Measurements from ENCODE around the gene SUGCT.
"Not testable (repeated sequence)": the region's sequence is repeated elsewhere in the genome, so short reads cannot be mapped to it uniquely, and the experiment has no call there.

SUGCT gene

DNA sequence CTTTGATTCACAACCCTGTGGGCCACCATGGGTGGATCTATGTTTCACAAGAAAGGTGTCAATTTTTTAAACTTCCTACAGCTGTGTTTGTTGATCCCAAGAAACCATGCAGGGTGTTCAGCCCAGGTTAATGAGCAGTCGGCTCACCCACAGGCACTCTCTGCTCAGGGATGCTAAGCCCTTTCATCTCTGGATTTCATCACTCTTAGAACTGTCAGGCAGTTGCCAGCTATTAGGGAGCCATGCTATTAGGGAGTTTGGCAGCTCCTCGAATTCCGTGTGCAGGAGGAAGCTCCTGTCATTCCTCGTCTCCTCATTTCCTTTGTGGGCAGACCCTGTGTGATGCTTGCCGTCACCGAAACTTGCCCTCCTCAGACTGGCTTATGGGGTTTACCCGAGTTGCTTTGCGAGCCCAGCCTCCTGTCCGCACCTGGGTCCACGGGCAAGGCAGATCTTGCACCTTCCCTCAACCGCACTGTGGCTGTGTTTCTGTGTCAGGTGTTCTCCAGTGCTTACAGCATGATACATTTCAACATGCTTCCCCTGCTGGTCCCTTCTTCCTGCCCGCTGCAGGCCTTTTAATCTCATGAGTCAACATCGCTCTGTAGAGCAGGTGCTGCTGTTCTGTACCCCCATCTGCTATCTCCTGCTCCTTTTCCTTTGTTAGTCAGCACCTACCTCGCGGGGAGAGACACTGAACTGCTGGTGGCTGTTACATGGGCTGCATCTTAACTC lies 509.8 kb downstream of the SUGCT start:
- H3K36me3 ChIP-seq (replicated peaks): no peaks in the 10 kb centered on the region
- no peak for DNase-seq (ENCODE audit: low spot score in 2 of 2)
- H3K4me3 ChIP-seq: no peak overlapping the region
- no peaks in the 10 kb centered on the region for H3K4me1 ChIP-seq
- H3K9me3 ChIP-seq: no peaks in the 10 kb centered on the region
- no peaks in the 10 kb centered on the region for H3K27me3 ChIP-seq (ENCODE audit: low read depth)
- in situ Hi-C loops (cut with MboI; ENCODE audit: low sequenced_read_pairs): no loop called here

DNA sequence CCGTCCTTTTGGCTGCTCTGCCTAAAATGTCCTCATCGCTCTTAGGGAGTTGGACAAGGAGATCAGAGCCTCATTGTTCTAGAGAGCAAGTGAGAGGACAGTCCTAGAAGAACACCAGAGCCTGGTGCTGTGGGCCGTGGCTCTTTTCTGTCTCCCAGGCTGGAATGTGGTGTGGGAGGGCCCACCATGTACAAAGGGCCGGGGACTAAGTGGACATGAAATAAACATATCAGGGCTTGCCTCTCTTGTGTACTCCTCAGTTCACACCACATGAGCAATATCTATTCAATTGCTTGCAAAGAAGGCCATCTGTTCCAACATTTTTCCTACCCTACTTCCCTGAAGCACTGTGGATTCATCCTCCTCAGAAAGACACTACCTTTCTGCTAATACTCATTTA lies 510.4 kb downstream of the SUGCT start:
- no peaks in the 10 kb centered on the region for H3K9me3 ChIP-seq
- in situ Hi-C loops (cut with MboI; ENCODE audit: low sequenced_read_pairs): no loop called here
- no peaks in the 10 kb centered on the region for H3K36me3 ChIP-seq (replicated peaks)
- no peak for DNase-seq (ENCODE audit: low spot score in 2 of 2)
- H3K27me3 ChIP-seq (ENCODE audit: low read depth): no peaks in the 10 kb centered on the region
- no peak overlapping the region for H3K4me3 ChIP-seq
- no peaks in the 10 kb centered on the region for H3K4me1 ChIP-seq

DNA sequence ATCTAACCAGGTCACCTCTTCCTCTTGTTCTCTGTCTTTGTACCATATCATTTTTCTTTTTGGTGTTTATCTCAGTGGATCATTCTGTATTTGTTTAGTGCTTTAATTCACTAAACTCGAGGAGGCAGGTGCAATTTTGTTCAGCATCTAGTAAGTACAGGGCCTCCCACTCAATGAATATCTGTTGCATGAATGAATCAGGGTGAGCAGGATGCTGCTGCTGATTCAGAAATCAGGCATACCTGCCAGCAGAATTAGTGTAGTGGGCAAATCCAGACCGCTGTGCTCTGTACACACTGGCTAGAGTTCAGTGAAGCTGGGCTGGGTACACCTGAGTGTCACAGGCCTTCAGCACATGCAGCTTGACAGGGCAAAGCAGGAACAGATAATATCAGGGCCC lies 511.9 kb downstream of the SUGCT start:
- H3K4me1 ChIP-seq: no peaks in the 10 kb centered on the region
- H3K4me3 ChIP-seq: no peak overlapping the region
- H3K27me3 ChIP-seq (ENCODE audit: low read depth): no peaks in the 10 kb centered on the region
- DNase-seq (ENCODE audit: low spot score in 2 of 2): no peak
- in situ Hi-C loops (cut with MboI; ENCODE audit: low sequenced_read_pairs): no loop called here
- H3K9me3 ChIP-seq: no peaks in the 10 kb centered on the region
- H3K36me3 ChIP-seq (replicated peaks): no peaks in the 10 kb centered on the region

DNA sequence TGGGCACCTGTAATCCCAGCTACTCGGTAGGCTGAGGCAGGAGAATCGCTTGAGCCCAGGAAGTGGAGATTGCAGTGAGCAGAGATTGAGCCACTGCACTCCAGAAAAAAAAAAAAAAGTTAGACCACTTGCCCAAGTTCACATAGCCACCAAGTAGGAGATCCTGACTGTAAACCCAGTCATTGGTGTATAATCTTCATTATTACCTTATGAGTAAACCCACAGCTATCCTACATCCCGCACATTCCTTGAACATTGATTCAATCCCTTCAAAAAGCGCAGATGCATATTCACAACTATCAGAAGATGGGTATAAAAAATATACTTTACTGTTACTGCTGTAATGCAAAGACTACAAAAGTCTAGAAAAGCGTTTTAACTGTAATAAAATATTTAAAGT lies 512.9 kb downstream of the SUGCT start:
- Histone ChIP-seq H3K36me3 (replicated peaks) (no peaks in the 10 kb centered on the region), H3K4me3 (no peak overlapping the region), H3K27me3 (ENCODE audit: low read depth) (no peaks in the 10 kb centered on the region), H3K4me1 (no peaks in the 10 kb centered on the region), H3K9me3 (no peaks in the 10 kb centered on the region)
- no peak for DNase-seq (ENCODE audit: low spot score in 2 of 2)
- in situ Hi-C loops (cut with MboI; ENCODE audit: low sequenced_read_pairs): no loop called here

DNA sequence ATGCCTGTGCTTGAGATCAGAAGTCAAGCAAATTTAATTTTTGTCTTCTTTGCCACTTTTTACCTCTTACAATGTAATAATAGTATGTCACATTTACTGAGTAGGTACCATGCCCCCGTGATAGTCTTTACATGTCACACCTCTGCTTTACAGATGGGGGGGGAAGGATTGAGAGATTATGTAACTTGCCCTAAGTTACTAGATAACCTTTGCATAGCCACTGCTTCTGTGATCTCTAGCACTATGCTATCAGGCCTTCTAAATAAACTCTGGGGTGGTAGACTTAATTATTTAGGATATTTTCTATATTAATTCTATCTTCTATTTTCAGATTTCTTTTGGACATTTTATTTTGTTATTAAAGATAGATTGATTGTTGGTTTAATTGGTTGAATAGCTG lies 514.4 kb downstream of the SUGCT start:
- H3K36me3 ChIP-seq (replicated peaks): no peaks in the 10 kb centered on the region
- DNase-seq (ENCODE audit: low spot score in 2 of 2): no peak
- H3K4me3 ChIP-seq: no peak overlapping the region
- in situ Hi-C loops (cut with MboI; ENCODE audit: low sequenced_read_pairs): no loop called here
- H3K9me3 ChIP-seq: no peaks in the 10 kb centered on the region
- no peaks in the 10 kb centered on the region for H3K27me3 ChIP-seq (ENCODE audit: low read depth)
- no peaks in the 10 kb centered on the region for H3K4me1 ChIP-seq

DNA sequence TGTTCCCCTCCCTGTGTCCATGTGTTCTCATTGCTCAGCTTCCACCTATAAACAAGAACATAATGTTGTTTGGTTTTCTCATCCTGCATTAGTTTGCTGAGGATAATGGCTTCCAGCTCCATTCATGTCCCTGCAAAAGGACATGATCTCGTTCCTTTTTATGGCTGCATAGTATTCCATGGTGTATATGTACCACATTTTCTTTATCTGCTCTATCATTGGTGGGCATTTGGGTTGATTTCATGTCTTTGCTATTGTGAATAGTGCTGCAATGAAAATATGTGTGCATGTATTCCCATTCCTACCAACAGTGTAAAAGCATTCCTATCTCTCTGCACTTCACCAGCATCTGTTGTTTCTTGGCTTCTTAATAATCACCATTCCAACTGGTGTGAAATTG lies 516.1 kb downstream of the SUGCT start:
- H3K4me1 ChIP-seq; in situ Hi-C loops (cut with MboI; ENCODE audit: low sequenced_read_pairs); H3K4me3 ChIP-seq; H3K36me3 ChIP-seq (replicated peaks); H3K27me3 ChIP-seq (ENCODE audit: low read depth); DNase-seq (ENCODE audit: low spot score in 2 of 2); H3K9me3 ChIP-seq: not testable (repeated sequence)

DNA sequence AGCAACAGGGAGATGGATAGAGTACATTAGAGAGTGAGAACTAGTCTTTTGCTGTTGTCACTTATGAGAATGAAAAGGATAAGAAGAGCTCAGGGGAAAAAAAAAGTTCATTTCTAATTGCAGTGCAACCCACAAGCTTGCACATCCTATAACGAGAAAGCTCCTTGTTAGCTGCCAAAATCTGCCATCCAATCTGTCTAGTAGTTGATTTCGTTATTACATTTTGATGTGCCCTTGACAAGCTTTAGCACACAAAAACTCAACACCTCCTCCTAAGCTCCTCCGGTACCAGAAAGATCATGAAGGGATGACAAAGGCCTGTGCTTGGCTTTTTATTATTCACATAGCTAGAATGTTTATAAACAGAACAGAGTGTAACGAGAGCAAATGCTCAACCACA lies 519.4 kb downstream of the SUGCT start:
- H3K4me1 ChIP-seq: no peaks in the 10 kb centered on the region
- H3K36me3 ChIP-seq (replicated peaks): no peaks in the 10 kb centered on the region
- no peak for DNase-seq (ENCODE audit: low spot score in 2 of 2)
- no peaks in the 10 kb centered on the region for H3K9me3 ChIP-seq
- in situ Hi-C loops (cut with MboI; ENCODE audit: low sequenced_read_pairs): no loop called here
- H3K27me3 ChIP-seq (ENCODE audit: low read depth): no peaks in the 10 kb centered on the region
- H3K4me3 ChIP-seq: no peak overlapping the region

DNA sequence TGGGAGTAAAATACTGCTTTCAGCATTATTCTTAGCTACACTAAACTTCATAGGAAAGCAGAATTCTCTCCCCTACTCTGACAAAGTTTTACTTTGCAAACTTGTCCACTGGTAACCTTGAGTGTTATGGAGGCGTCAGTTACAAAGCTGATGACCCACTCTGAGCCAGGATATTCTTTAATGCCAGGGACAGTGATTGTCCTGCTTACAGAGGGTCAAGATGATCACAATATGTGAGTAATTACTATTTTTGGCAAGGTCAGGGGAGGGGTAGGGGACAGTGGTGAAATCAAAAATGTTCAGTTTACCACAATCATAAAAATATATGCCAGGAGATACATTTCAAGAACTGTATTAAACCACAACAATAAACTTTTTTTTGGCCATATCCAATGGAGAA lies 520.6 kb downstream of the SUGCT start:
- in situ Hi-C loops (cut with MboI; ENCODE audit: low sequenced_read_pairs): no loop called here
- H3K36me3 ChIP-seq (replicated peaks): no peaks in the 10 kb centered on the region
- no peak overlapping the region for H3K4me3 ChIP-seq

DNA sequence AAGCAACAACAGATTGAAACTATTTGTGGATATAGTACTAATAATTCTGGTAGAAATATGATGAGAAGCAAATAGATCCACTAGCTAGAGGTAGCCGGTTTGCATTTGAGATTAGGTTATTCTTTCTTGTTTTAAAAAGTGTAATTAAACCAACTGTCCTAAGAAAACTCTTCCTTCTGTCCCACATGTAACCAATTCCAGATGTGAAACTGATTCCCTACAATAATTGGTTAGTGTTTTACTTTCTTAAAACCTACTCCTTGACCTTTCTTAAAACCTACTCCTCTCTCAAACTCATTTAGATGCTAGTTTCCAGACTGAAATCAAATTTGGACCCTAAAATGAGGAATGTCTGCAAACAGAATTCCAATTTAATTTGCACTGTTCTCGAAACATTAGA lies 521.5 kb downstream of the SUGCT start:
- no peak for DNase-seq (ENCODE audit: low spot score in 2 of 2)
- H3K4me1 ChIP-seq: no peaks in the 10 kb centered on the region
- no peak overlapping the region for H3K4me3 ChIP-seq
- in situ Hi-C loops (cut with MboI; ENCODE audit: low sequenced_read_pairs): no loop called here
- no peaks in the 10 kb centered on the region for H3K36me3 ChIP-seq (replicated peaks)
- H3K27me3 ChIP-seq (ENCODE audit: low read depth): no peaks in the 10 kb centered on the region
- H3K9me3 ChIP-seq: no peaks in the 10 kb centered on the region

More for the DNA sequence above, 520.6 kb downstream of the SUGCT start:
- Histone ChIP-seq H3K9me3 (no peaks in the 10 kb centered on the region), H3K27me3 (ENCODE audit: low read depth) (no peaks in the 10 kb centered on the region), H3K4me1 (no peaks in the 10 kb centered on the region)
- DNase-seq (ENCODE audit: low spot score in 2 of 2): no peak

DNA sequence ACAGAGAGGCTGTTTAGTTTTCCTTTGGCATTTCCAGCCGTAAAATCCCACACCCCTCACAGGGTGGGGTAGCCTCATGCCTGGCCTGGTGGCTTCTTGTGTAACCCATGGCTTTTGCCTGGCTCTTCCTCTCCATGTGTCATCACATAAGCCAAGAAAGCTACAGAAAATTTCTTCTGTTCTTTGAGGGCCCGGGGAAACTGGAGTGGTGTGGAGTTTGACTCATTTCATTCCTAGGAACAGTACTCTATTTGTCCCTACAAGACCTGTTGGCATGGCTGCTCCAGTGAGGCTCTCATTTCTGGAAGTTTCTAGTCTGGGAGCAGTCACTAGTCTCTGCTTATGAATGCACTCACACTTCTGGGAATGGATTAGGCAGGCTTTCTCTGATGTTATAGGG lies 523.9 kb downstream of the SUGCT start:
- H3K4me1 ChIP-seq: no peaks in the 10 kb centered on the region
- in situ Hi-C loops (cut with MboI; ENCODE audit: low sequenced_read_pairs): no loop called here
- H3K9me3 ChIP-seq: no peaks in the 10 kb centered on the region
- H3K4me3 ChIP-seq: no peak overlapping the region
- H3K36me3 ChIP-seq (replicated peaks): no peaks in the 10 kb centered on the region
- no peak for DNase-seq (ENCODE audit: low spot score in 2 of 2)
- H3K27me3 ChIP-seq (ENCODE audit: low read depth): no peaks in the 10 kb centered on the region

DNA sequence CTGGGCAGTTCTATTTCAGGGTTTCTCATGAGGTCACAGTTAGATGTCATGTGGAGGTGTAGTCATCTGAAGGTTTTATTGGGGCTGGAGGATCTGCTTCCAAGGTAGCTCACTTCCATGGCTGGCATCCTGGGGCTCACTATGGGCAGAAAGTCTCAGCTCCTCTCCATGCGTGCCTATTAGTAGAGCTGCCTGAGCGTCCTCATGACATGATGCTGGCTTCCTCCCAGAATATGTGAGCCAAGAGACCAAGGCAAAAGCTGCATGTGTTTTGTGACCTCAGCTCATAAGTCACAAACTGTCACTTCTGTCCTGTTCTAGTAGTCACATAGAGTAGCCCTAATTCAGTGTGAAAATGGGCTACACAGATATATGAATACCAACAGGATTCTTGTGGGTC lies 524.4 kb downstream of the SUGCT start:
- in situ Hi-C loops (cut with MboI; ENCODE audit: low sequenced_read_pairs): no loop called here

DNA sequence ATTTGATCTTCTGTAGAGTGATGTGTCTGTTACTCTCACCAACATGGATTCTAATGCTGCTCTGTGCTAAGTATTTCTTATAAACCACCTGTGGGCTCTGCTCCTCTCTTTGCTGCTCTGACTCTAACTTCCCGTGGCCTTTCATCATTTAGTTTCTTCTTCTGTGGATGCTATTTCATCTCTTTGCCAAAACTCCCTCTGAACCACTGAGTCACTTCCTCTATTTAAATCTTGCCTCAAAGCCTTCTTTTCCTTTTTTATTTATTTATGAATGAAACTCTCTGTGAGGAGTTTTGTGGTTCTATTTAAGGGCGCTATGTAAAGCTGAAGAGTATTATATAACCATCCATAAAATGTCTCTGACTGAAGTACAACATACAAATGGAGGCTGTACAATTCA lies 538.5 kb downstream of the SUGCT start:
- H3K27me3 ChIP-seq (ENCODE audit: low read depth): no peaks in the 10 kb centered on the region
- H3K9me3 ChIP-seq: no peaks in the 10 kb centered on the region
- no peaks in the 10 kb centered on the region for H3K36me3 ChIP-seq (replicated peaks)
- in situ Hi-C loops (cut with MboI; ENCODE audit: low sequenced_read_pairs): no loop called here
- H3K4me3 ChIP-seq: no peak overlapping the region
- H3K4me1 ChIP-seq: no peaks in the 10 kb centered on the region
- DNase-seq (ENCODE audit: low spot score in 2 of 2): no peak

More for the DNA sequence above, 524.4 kb downstream of the SUGCT start:
- no peaks in the 10 kb centered on the region for H3K27me3 ChIP-seq (ENCODE audit: low read depth)
- no peak for DNase-seq (ENCODE audit: low spot score in 2 of 2)
- no peak overlapping the region for H3K4me3 ChIP-seq
- no peaks in the 10 kb centered on the region for H3K36me3 ChIP-seq (replicated peaks)
- no peaks in the 10 kb centered on the region for H3K4me1 ChIP-seq
- no peaks in the 10 kb centered on the region for H3K9me3 ChIP-seq

DNA sequence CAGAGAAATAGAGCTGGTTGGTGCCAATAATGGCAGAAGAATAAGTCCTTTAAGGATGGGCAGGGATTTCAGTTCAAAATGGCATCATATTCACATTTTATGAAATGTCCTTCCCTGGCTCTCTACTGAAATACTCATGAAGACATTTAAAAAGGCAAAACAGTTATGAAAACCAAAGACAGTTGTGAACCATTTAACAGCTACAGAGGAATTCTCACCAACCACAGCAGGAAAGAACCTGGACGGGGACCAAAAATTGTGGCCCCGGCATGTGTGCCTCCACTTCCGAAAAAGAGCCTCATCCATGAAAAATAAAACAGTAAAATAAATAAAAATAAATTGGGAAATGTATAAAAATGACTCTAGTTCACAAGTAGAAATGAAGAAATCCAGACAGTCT lies 539.5 kb downstream of the SUGCT start:
- Histone ChIP-seq H3K36me3 (replicated peaks) (no peaks in the 10 kb centered on the region), H3K4me3 (no peak overlapping the region), H3K4me1 (no peaks in the 10 kb centered on the region), H3K9me3 (no peaks in the 10 kb centered on the region), H3K27me3 (ENCODE audit: low read depth) (no peaks in the 10 kb centered on the region)
- DNase-seq (ENCODE audit: low spot score in 2 of 2): no peak
- in situ Hi-C loops (cut with MboI; ENCODE audit: low sequenced_read_pairs): no loop called here

DNA sequence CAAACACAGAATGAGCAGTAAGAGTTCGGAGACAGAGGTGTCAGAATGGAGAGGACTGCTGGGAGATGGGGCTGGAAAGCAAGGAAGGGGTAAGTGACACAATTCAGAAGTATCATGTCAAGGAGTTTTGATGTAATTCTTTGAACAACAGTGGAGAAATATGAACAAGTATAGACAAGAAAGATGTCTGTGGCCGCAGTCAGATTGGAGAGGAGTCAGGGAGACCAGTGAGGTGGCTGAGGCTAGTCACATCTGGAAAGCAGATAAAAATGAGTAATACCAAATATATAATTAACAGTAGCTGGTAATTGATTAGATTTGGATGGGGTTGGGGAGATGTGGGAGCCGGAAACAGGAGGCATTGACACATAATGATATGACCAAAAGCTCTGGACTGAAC lies 540.9 kb downstream of the SUGCT start:
- Histone ChIP-seq H3K27me3 (ENCODE audit: low read depth) (no peaks in the 10 kb centered on the region), H3K36me3 (replicated peaks) (no peaks in the 10 kb centered on the region), H3K4me3 (no peak overlapping the region), H3K4me1 (no peaks in the 10 kb centered on the region), H3K9me3 (no peaks in the 10 kb centered on the region)
- DNase-seq (ENCODE audit: low spot score in 2 of 2): no peak
- in situ Hi-C loops (cut with MboI; ENCODE audit: low sequenced_read_pairs): no loop called here

DNA sequence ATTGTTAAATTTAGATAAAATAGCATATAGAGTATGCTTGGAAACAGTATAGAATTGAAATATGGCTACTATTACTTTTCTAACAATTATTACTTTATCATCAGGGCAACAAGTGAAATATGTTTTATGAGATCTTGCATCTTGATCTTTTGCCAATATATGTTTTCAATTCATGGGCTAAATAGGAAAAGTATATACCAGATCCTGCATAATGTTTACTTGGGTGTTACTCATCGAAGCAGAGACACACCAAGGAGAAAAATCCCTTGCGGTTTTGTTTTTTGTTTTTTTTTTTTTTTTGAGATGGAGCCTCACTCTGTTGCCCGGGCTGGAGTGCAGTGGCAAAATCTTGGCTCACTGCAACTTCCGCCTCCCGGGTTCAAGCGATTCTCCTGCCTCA lies 541.4 kb downstream of the SUGCT start:
- Histone ChIP-seq H3K9me3 (no peaks in the 10 kb centered on the region), H3K27me3 (ENCODE audit: low read depth) (no peaks in the 10 kb centered on the region), H3K36me3 (replicated peaks) (no peaks in the 10 kb centered on the region), H3K4me3 (no peak overlapping the region), H3K4me1 (no peaks in the 10 kb centered on the region)
- in situ Hi-C loops (cut with MboI; ENCODE audit: low sequenced_read_pairs): no loop called here
- no peak for DNase-seq (ENCODE audit: low spot score in 2 of 2)

All from HAP-1 (cell line).